NCI-H748 (cell line): ENCODE results near the gene TTLL12.

Source experiments
- DNase-seq: peaks from one replicate; lab custom pipeline; 2025; ENCODE audit not compliant: unreplicated experiment; lab: John Stamatoyannopoulos, UW

The TTLL12 gene

DNA sequence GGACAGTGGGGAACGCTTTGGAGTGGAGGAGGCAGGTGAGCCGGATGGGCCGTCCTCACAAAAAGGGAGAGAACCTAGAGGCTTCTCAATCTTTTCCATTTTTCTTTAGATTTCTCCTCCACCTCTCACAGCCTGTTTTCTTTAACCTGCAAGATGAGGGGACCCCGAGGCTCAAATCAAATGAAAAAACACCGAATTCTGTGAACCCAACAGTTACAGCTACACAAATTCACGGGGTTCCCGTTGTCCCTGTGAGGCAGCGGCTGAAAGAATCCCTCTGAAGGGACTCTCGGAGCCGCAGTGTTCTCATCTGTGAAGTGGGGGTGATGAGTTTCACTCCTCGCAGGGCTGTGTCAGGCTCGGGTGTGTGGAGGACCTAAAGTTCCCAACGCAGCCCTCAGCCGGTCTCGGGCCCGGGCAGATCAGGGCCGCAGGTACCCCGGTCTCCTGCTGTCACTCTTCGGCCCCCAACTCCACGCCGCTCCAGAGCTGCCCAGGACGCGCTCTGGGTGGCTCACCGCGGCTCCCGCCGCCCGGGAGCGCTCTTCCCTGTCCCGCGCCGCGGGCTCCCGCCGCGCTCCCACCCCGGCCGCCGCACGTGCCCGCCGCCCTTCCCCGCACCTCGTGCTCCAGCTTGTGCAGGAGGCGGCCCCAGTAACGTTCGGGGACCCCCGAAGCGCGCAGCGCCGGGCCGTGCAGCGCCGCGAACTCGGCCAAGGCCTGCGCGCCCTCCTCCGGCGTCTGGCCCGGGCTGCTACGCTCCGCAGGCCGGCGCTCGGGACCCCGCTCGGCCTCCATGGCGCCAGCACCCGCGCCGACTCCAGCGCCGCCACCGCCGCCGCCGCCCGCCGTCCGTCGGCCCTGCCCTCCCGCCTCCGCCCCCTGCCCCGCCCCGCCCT is at the start of gene TTLL12:
Gene TTLL12 (minus strand): TSS at position 863 of the 899 bp plus-strand sequence. CDS start 65 bp downstream, at position 798.
- peak; percentile 66 for DNase-seq

DNA sequence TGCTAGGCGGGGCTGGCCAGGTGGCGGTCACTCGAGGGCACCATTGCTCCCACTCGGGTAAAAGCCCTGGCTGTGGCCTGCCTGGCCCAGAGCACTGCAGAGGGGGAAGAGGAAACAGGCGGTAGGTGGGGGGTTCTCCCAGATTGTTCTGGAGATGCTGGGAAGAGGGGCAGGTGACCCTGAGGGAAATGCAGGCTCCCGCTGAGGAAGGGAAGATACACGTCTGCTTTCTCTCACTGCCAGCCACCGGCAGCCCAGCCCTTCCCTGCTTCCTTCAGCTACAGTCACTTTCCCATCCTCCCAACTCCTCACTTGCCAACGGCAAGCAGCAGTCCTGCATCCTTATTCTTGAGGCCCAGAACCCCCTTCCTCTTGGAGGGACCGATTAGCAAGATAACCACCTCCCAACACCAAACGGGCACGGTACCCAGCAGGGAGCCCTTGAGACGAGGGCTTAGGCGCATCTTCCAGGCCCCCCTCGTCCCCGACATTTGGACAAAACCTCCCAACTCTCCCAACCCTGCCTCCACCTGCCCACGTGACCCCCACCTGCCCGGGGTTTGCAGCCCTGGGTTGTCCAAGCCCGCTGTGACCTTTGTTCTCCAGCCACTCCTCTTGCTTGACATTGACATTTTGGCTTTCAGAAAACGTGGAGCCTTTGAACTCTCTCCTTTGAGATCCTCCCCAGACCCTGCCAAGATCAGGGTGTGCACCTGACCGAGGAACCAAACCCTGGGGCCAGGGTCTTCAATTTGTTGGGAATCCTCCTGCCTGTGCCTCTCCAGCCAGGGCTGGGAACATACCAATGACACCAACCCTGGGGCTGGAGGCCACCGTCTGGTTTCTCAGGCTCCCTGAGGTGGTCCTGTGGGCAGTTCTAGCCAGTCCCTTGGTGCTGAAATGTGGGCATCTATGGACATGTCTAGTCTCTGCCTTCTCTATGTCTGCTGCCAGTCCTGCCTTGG is 48.8 kb upstream of the TTLL12 start:
- no peak for DNase-seq

DNA sequence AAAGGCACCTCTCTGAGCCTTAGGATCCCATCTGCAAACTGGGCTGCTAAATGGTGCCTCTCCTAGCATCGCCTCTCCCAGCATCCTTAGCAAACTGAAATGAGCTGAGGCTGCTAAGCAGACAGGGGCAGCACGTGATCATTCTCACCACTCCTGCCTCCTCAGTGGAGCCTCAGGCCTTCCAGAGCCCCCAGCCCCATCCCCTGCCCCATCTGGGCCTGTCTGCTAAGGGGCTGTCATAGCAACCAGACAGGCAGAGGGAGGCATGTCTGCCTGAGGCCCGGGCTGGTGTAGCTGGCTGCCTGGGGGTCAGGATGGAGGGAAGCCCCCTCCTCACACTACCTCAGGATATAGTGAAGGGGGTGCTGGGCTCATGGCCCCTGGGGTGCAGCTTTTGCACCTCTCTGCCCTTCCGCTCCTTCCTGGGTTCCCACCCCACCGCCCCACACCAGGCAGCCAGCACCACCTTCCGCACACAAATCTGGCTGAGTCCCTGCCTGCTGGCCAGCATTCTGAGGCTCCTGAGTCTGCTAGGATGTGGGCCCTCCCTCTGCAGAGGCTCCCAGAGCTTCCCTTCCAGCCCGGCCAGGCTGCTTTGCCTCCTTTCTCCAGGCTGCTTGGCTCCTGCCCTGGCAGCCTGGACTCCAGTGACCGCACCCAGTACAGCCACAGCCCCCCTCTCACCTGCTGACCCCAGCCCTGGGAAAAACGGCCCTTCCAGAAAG is 47.5 kb upstream of the TTLL12 start:
- no peak for DNase-seq

DNA sequence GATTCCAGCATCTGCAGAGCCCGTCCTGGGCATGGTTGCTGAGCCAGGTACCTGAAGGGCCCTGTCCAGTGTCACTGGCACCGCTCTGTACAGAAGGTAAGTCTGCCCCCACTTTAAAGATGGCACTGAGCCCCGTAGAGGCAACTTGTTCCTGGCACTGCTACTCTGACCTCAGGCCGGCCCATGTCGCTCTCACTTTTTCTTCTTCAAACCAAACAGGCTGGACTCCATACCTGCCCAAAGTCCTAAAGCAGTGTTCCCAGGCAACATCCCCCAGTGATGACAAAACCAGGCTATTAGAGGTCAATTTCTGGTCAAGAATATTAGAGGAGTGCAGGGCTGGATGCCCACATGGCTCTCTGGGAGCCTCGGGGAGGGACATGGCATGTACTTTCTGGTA is 46.6 kb upstream of the TTLL12 start:
- DNase-seq: no peak

DNA sequence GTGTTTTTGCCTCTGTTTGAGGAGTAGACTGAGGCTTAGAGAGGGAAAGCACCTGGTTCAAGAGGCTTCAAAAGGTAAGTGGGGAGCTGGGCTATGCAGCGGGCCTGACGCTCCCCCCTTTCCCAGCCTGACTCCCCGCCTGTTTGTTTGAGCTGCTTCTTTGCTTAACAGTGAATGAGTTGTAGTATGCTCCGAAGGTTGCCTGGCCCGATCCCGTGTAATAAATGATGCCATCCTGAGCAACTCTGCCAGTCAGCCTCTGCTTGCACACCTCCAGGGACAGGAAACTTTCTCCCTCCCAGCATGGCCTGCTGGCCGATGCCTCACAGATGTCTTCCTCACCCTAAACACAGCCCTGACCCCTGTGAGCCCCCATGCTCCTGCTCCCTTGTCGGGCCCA is 45.5 kb upstream of the TTLL12 start:
- DNase-seq: no peak

DNA sequence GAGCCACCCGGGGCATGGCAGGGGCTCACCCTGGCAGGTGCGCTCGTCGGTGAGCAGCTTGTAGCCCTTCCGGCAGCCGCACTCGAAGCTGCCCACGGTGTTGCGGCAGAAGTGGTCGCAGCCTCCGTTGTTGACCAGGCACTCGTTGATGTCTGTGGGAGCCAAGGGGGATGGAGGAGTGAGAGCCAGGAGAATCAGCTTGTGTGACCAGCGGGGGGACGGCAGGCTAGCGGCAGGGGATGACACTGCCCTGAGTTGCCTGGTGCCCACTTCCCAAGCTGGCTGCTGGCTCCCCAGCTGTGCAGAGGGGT is 44.7 kb upstream of the TTLL12 start:
- DNase-seq: no peak

DNA sequence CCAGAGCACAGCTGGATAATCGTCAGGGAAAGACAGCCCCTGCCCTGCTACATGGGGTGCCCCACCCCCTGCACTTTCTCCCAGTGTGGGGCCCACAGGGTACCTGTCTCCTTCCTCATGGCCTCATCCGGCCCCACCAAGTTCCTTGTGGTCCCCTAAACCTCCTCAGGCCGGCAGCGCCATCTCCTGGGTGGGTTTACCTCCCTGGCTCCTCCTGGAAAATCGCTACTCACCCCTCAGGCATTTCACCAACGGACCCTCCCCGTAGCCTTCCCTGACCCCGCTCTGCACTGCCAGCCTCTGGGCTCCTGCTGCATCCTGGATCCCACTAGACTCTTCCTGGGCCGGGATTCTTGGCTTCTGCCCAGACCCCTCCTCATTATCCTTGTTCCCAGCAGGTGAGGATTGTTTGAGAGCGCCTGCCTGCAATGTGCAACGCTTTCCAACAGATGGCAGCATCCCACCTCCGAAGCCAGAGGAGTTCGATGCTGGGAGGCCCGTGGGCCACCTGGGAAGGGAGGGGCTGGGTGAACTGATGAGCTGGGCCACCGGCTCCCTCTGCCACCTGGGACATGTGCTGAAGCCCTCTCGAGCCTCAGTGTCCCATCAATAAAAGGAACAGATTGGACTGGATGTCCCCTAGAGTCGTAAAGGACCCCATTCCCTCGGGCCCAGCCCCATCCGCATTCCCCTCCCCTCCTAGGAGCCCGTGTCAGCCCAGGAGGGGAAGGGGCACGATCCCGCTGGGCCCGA is 44.2 kb upstream of the TTLL12 start:
- peak; percentile 81 for DNase-seq

DNA sequence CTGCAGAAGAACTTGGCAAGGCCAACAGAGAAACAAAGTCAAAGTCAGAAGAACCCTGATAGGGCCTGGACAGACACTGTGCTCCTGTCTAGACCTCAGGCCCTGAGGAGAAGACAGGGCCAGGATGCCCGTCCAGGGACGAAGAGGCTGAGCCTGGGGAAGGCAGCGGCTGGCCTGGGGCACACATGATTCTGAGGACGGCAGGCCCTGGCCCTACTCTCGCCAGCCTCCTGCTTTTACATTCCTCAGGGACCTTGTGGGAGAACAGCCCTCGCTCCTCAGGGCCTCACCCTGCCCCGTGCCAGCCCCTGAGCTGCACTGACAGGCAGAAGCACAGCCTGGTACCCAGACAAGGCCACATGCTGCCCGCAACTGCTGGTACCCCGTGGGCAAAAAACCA is 43.6 kb upstream of the TTLL12 start:
- no peak for DNase-seq

DNA sequence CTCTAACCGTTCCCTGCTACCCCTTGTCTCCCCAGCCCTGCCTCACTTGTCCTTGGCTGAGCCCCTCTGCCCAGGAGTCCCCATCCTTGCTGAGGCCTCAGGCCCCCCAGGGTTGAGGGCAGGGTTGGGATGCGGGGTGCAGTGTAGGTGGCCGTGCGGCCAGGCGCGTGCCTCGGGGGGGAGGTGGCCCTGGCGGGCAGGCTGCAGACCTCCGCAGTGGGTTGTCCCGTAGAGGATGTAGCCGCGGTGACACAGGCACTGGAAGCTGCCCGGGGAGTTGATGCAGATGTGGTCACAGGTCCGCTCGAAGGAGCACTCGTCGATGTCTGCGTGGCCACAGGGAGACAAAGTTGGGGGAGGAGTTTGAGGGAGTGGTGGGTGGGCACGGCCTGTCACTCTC is 41.9 kb upstream of the TTLL12 start:
- no peak for DNase-seq

DNA sequence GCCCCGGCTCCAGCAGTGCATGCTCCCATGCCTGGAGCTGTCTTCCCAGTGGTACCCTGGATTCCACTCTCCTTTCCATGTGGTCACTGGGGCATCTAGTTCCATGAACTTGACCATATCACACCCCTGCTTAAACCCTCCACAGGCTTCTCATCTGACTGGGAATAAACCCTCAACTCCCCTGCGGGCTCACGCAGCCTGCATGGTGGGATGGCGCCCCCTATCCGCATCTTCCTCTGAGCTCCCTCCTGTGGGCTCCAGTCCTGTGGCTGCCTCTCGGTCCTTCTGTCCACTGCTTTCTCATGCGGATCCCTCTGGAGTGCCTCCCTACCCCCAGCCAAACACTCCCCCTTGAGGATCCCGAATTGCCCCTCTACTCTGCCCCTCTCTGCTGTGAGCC is 41.4 kb upstream of the TTLL12 start:
- peak; percentile 50 for DNase-seq

DNA sequence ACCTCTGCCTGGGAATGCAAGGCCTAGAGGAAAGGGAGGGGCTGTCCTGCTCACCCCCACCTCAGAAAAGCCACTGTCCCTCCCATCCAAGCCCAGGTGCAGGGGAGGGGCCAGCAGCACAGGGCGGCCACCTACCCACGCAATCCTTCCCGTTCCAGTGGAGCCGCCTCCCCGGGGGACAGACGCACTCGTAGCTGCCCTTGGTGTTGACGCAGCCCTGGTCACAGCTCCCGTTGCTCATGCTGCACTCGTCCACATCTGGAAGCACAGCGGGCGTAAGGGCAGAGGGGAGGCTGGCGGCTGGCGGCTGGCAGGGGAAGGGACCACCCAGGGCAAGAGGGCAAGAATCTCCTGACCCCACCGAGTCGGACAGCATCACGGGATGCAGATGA is 40.3 kb upstream of the TTLL12 start:
- DNase-seq: peak; percentile 42

DNA sequence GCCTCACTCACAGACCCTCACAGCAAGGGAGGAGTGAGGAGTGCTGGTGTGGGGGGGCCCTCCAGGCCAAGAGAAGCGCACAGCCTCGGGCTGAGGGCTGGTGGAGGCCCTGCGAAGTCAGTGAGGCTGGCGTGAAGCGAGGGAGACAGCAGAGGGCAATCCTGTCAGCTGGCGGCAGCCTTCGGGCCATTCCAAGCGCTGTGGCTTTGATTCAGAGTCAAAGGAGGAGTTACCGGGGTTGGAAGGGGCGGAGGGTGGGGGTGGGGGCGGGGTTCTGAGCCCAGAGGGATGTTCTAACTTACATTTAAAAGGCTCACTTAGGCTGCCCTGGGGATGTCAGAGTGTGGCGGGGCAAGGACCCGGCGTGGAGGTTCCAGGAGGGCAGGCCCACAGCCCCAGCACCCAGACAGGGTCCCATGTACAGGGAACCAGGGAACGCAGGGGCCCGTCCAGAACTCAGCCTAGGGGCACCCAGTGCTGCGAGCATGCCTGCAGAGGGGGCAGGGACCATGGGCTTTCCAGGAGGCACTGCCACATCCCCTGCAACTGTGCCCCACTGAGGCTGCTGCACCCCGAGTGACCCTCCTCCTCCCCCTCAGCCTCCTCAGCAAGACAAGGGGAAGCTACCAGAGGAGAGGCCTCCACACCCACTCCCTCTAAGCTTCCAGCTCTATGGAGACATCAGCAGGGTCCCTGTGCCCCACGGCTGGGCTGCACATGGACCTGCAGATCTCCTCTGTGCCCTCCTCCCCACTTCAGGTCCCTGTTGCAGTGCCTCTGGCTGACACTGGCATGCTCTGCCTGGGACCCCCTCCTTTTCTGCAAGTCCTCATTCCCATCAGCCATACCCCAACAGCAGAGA is 39.7 kb upstream of the TTLL12 start:
- DNase-seq: peak; percentile 63

DNA sequence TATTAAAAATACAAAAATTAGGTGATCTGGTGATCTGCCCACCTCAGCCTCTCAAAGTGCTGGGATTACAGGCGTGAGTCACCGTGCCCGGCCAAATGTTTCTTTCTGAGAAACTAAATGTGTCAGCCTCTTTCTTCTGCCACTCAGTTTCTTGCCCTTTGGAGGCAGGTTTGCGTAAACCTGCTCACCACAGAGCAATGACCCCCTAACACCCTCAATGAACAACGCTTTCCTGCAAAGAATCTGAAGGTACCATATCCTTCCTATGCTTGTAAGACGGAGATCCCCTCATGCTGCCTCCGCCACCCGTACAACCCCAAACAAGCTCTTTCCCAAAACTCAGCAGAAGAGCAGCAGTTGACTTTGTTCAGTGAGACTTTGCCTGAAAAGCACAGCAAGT is 38.7 kb upstream of the TTLL12 start:
- DNase-seq: no peak

DNA sequence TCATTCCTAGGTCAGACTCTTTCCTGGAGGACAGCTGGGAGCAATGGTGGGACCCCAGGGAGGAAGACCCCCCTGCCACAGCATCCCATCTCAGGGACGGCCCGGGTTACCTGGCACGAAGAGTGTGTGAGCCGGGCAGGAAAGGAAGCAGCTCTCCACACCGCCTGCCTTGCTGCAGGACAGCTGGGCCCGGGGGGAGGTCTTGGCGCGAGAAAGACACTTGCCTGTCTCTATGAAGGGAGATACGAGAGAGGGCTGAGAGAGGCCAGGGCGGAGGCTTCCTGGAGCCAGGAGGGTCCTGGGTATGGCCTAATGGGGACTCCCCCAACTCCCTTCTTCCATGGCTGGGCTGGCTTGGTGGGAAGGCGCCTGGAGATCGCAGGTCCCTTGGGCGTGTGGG is 36.1 kb upstream of the TTLL12 start:
- DNase-seq: no peak

DNA sequence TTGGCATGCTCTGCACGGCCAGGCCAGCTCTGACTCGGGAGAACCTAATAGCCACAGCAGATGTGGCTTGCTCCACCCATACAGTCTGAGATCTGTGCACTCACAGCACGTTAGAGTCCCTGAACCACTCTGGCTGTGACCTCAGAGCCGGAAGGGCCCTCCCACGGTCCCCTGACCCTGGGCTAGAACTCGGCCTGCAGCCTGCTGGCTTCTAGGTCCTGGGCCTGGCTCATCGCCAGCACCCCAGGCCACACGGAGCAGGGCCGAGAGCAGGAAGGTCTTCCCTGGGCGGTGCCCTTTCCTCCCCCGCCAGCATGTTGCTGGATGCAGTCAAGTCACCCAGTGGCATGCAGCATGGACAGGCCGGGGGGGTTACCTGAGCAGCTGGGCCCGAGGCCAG is 35.3 kb upstream of the TTLL12 start:
- no peak for DNase-seq

DNA sequence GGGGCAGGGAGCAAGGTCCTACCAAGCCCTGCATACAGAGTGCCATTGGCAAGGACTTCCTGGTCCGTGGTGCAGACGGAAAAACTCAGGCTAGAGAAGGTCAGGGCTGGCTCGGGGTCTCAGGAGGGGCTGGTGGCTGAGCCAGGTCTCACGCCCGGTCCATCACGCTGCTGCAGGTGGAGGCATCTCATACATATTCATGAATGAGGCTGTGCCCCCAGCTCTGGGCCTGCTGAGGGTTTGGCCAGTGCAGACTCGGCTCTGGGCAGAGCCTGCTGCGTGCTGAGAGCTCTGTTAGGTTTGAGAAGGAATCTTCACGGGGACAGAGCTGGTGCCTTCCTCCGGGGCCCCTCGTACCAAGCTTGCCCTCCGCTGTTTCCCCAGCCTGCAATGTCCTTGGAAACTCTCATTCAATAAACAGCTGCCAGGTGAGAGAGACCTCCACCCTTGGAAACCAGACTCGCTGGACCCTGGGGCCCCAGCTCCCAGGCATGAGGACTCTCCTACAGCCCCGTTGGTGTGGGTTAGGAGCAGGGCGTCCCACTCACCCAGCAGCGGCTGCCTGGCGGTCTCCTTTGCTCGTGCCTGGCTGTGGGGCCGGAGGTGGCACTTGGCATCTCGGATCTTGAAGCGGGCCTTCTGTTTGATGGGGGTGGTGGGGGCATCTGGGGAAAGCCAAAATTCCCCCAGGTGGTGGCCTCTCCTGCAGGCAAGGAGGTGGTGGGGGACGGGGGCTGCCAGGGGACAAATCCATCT is 33.9 kb upstream of the TTLL12 start:
- DNase-seq: no peak

DNA sequence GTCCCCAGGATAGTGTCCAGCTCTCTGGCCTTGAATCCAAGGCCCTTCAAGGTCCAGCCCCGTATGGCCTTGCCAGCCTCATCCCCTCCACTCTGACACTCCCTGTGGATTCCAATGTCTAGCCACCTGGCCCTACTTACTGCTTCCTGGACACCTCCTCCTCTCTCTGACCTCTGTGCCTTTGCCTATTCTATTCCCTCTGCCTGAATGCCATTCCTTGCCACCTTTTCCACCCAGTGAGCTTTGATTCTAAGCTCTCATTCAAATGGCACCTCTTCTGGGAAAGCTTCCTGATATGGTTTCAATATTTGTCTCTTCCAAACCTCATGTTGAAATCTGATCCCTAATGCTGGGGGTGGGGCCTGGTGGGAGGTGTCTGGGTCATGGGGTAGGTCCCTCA is 31.9 kb upstream of the TTLL12 start:
- peak; percentile 26 for DNase-seq

DNA sequence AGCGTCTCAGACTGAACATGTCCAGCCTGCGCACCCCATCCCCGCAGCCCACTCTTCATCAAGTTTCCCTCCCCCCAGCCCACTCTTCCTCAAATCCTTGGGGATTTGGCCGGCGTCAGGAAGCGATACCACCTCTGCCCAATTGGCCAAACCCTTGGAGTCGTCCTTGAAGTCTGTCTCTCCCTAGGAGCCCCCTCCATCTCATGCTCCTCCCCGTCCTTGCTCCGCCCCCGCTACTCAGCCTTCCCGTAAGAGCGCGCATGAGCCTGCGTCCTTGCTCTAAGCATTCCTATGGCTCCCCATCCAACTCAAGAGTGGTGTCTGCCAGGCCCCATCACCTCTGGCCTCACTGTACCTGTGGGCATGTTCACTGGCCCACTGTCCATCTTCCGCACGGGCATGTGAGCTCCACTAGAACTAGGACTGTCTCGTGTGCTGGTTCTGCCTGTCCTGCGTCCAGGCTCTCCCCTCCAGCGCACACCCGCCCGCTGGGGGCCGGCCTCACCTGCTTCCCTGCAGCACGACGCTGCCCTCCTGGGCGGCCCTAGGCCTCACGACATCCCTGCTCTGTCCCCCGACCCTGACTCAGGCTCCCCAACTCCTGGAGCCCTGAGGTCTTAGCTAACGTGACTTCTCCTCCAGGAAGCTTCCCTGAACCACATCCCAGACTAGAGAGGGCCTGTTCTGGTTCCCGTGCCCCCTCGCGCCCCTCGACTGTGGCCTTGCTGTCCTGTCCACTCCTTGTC is 30.5 kb upstream of the TTLL12 start:
- DNase-seq: no peak
